Mammary epithelial cell (primary cell): Measurements from ENCODE around the gene ERAS.

ENCODE experiments used
- EZH2 ChIP-seq: IDR thresholded peaks from 2 replicates; pipeline ENCODE4 v1.6.1; 2012; ENCODE audit warnings: low read length, inconsistent platforms, borderline replicate concordance
- TF ChIP-seq, protein P1 (sequence below), 2 donors: IDR thresholded peaks in 1 of 2; conservative IDR thresholded peaks in 1 of 2; 2 replicates each; pipeline ENCODE4 v1.5.1; 2011 to 2012; ENCODE audit warnings: inconsistent platforms in 2 of 2, low read length in 2 of 2, mild to moderate bottlenecking in 2 of 2, control low read depth in 1 of 2, low read depth in 1 of 2; ENCODE audit not compliant: insufficient read depth in 1 of 2; ENCODE audit errors: extremely low read depth in 1 of 2

DNA sequence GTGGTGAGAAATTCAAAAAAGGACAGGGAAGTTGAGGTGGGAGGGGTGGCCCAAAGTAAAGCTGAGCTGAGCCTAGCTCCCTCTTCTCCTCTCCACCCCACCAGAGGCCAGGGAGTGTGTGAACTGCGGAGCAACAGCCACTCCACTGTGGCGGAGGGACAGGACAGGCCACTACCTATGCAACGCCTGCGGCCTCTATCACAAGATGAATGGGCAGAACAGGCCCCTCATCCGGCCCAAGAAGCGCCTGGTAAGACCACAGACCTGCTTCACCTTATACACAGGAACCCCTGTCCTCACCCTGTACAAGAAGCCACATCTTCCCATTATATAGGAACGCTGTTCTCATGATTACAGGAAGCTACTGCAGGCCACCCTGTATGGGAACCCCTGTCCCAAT lies 34.1 kb upstream of the ERAS start:
- TF ChIP-seq, protein P1, sequence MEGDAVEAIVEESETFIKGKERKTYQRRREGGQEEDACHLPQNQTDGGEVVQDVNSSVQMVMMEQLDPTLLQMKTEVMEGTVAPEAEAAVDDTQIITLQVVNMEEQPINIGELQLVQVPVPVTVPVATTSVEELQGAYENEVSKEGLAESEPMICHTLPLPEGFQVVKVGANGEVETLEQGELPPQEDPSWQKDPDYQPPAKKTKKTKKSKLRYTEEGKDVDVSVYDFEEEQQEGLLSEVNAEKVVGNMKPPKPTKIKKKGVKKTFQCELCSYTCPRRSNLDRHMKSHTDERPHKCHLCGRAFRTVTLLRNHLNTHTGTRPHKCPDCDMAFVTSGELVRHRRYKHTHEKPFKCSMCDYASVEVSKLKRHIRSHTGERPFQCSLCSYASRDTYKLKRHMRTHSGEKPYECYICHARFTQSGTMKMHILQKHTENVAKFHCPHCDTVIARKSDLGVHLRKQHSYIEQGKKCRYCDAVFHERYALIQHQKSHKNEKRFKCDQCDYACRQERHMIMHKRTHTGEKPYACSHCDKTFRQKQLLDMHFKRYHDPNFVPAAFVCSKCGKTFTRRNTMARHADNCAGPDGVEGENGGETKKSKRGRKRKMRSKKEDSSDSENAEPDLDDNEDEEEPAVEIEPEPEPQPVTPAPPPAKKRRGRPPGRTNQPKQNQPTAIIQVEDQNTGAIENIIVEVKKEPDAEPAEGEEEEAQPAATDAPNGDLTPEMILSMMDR (conservative IDR thresholded peaks at IDR 0.05 in 1 of 2, IDR thresholded peaks at IDR 0.05 in 1 of 2; ENCODE audit: extremely low read depth in 1 of 2, insufficient read depth in 1 of 2, low read depth in 1 of 2, low read length in 2 of 2): no peak
- no peak for TF ChIP-seq EZH2
